ENCODE measurements around the gene IFIH1.

The IFIH1 gene

DNA sequence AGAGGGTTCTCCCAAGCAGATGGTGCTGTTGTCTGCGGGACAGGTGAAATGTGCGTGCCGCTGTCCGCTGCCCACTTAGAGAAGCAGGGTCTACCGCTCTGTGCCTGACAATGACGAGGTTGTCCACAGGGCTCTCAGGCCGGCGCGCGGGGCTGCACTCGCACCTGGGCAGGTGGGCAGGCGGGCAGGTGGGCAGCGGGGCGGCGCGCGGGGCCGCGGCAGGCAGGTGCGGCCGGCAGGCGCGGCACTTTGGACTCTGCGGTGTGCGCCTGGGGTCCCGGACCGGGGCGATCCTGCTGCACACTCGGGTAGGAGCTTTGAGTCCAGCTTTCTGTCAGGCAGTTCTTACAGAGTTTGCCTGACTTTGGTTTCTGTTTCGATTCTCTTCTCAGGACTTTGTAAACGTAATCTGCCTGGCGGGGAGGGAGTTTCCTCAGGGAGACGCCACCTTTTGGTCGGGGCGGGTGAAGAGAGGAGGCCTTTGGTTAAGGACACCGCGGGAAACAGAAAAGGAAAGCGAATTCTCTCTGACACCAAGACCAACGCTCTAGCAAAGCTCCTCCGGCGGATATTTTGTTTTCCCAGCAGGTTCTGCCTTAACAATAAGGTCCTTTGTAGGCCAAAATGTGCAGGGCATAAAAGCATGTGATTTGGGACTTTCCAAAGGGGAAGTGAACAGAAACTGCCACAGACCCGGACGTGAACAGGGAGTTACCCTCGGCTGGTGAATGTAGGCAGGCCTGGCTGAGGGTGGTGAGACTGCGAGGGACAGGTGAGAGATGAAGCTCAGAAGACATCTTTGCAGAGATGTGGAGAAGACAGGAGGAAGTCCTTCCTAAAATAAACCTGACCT is at the start of gene IFIH1:
TSS of gene IFIH1 (minus strand) at position 357 of the 853 bp plus-strand sequence. CDS start 377 bp downstream, outside the sequence.
- in situ Hi-C loops (cut with MboI; ENCODE audit: low sequenced_read_pairs): no loop called here
- no peaks in the 10 kb centered on the region for H3K36me3 ChIP-seq (replicated peaks)
- H3K27me3 ChIP-seq (ENCODE audit: low read depth): no peaks in the 10 kb centered on the region
- peak; percentile 79 to 80 for DNase-seq (ENCODE audit: low spot score in 2 of 2)
- H3K4me3 ChIP-seq: peak within 1 kb of the TSS; percentile 34
- H3K4me1 ChIP-seq: peaks cover 14% of the 10 kb centered on the region
- no peaks in the 10 kb centered on the region for H3K9me3 ChIP-seq

DNA sequence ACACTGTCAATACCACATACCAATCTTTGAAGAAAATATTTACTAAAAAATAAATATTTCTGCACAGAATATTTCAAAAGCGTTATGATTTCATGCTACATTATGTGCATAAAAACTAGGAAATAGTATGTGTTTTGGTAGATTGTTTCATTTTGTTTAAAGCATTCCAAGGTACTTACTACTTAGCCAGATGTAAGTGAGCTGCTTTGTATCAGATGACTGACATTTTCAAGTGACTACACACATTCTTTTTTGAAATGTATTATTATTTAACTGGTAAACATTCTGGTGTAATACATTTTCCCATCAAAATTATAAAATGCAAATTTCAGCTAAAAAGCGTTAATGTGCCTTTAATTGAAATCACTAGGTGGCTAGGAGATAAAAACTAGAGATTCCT is 46.9 kb upstream of the IFIH1 start:
- no peaks in the 10 kb centered on the region for H3K9me3 ChIP-seq
- no peaks in the 10 kb centered on the region for H3K27me3 ChIP-seq (ENCODE audit: low read depth)
- H3K4me1 ChIP-seq: no peaks in the 10 kb centered on the region
- no peak for DNase-seq (ENCODE audit: low spot score in 2 of 2)
- H3K36me3 ChIP-seq (replicated peaks): no peaks in the 10 kb centered on the region
- in situ Hi-C loops (cut with MboI; ENCODE audit: low sequenced_read_pairs): no loop called here
- no peak overlapping the region for H3K4me3 ChIP-seq

DNA sequence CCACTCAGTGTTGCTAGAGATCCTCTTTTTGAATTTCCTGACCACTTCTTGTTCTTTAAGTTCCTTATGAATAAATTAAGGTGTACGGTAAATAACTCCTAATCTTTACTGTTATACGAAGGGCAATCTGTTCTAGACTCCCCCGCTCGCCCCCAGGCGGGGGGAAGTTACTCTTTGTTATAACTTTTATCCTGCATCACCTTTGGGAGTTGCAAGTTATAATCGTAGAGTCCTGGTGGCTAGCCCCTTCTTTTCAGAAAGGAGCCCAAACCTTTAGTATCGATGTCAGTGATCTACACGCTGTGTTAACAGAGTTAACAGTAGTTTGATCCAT is 26.1 kb upstream of the IFIH1 start:
- Histone ChIP-seq H3K4me3 (peak overlapping the region; percentile 63), H3K36me3 (replicated peaks) (no peaks in the 10 kb centered on the region), H3K4me1 (peaks cover 8% of the 10 kb centered on the region), H3K9me3 (no peaks in the 10 kb centered on the region), H3K27me3 (ENCODE audit: low read depth) (peaks cover 4% of the 10 kb centered on the region; the same call in 1 of the 2 replicates)
- in situ Hi-C loops (cut with MboI; ENCODE audit: low sequenced_read_pairs): no loop called here
- no peak for DNase-seq (ENCODE audit: low spot score in 2 of 2)

DNA sequence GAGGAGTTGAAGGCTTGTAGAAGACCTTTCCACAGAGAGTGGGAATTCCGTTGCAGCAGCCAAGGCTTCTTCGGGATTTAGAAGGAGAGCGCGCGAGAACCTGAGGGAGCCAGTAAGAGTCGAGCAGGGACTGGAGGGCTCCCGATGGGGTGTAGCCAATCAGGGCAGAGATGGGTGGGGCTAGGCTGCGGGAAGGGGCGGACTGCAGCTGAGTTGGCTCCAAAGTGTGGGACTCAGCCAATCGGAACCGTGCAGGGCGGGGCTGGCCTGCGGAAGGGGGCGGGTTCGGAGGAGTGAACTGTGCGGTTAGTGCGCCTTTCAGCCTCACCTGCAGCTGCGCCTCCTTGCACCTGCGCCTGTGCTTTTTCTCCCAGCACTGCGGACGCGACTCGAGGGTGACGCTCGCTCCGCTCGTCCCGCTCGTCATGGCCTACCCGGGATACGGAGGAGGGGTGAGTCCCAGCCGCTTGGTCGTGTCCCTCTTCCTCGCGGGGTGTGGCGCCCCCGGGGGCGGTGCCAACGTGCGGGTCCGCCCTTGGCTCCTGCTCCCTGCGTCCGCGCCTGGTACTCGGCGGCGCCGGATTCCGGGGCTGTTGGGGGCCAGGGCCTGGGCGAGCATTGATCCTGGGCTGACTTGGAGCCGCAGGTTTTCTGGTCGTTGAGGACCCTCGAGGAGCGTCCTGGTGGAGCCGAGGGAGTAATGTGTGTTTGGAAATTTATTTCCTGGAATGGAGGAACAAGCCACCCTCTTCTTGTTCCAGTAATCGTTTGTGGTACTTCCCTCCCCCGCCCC is 25.5 kb upstream of the IFIH1 start, which contains the start of gene GCA:
TSS of gene GCA (plus strand) at position 309 of the 793 bp plus-strand sequence. CDS start at position 426, 117 bp downstream.
- Histone ChIP-seq H3K9me3 (no peaks in the 10 kb centered on the region), H3K4me3 (peak within 1 kb of the TSS; percentile 63), H3K4me1 (peaks cover 8% of the 10 kb centered on the region), H3K27me3 (ENCODE audit: low read depth) (peaks cover 4% of the 10 kb centered on the region; the same call in 1 of the 2 replicates), H3K36me3 (replicated peaks) (no peaks in the 10 kb centered on the region)
- in situ Hi-C loops (cut with MboI; ENCODE audit: low sequenced_read_pairs): no loop called here
- DNase-seq (ENCODE audit: low spot score in 2 of 2): peak; percentile 87 to 98

DNA sequence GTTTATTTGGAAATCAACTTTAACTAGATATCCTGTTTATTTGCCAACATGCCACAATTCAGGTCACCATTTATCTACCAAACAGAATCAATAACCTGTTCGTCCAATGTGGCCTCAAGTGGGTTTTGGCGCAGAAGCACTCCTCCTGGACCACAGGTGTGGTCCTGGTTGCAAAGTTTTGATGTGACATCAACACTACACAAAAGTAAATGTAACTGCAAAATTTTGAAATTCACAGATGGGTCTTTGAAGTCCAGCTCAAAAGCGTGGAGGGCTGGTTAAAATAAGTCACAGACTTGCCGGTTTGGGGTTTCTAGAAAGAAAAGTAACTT is 25.0 kb upstream of the IFIH1 start:
- peak overlapping the region; percentile 63 for H3K4me3 ChIP-seq
- no peaks in the 10 kb centered on the region for H3K9me3 ChIP-seq
- H3K27me3 ChIP-seq (ENCODE audit: low read depth): peaks cover 4% of the 10 kb centered on the region; the same call in 1 of the 2 replicates
- H3K4me1 ChIP-seq: peaks cover 8% of the 10 kb centered on the region
- no peak for DNase-seq (ENCODE audit: low spot score in 2 of 2)
- in situ Hi-C loops (cut with MboI; ENCODE audit: low sequenced_read_pairs): no loop called here
- no peaks in the 10 kb centered on the region for H3K36me3 ChIP-seq (replicated peaks)

DNA sequence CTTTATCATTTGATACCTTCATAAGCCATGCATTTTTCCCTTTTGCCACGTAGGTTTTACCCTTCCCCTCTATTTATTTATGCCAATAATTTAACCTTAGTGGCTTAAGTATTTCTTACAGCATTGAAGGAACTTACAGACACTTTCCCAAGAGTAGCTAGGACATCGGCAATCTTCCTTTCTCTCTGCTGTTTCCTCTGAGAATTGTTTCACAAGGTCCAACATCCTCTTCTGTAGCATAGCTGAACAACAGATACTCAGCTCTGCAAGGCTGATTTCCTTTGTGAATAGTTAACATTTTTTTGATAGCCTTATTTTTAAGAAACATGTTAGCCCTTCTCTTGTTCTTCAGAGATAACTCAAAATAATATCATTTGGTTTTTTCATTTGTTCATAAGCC is 24.4 kb upstream of the IFIH1 start:
- no peaks in the 10 kb centered on the region for H3K36me3 ChIP-seq (replicated peaks)
- no peaks in the 10 kb centered on the region for H3K9me3 ChIP-seq
- H3K4me1 ChIP-seq: peaks cover 8% of the 10 kb centered on the region
- in situ Hi-C loops (cut with MboI; ENCODE audit: low sequenced_read_pairs): no loop called here
- no peak for DNase-seq (ENCODE audit: low spot score in 2 of 2)
- H3K27me3 ChIP-seq (ENCODE audit: low read depth): peaks cover 4% of the 10 kb centered on the region; the same call in 1 of the 2 replicates
- no peak overlapping the region for H3K4me3 ChIP-seq

DNA sequence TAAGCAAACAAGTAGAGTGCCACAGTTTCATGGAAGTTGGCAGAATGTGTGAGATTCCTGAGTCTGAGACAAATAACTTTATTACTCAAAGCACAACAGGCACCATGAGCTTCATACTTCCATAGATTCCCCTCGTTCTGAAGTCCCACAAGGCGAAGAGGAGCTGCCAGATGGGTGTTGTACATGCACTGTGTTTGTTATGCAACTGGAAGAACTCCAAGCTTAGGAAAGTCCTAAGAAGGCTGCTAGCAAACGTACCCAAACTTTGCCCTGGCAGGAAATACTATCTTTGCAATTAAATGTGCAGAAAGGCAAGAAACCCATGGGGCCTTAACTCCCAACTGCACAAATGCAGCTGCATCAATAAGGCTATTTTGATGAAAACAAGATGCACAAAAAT is 23.8 kb upstream of the IFIH1 start:
- DNase-seq (ENCODE audit: low spot score in 2 of 2): no peak
- Histone ChIP-seq H3K4me3 (no peak overlapping the region), H3K27me3 (ENCODE audit: low read depth) (peaks cover 4% of the 10 kb centered on the region; the same call in 1 of the 2 replicates), H3K36me3 (replicated peaks) (no peaks in the 10 kb centered on the region), H3K4me1 (peaks cover 8% of the 10 kb centered on the region), H3K9me3 (no peaks in the 10 kb centered on the region)
- in situ Hi-C loops (cut with MboI; ENCODE audit: low sequenced_read_pairs): no loop called here

DNA sequence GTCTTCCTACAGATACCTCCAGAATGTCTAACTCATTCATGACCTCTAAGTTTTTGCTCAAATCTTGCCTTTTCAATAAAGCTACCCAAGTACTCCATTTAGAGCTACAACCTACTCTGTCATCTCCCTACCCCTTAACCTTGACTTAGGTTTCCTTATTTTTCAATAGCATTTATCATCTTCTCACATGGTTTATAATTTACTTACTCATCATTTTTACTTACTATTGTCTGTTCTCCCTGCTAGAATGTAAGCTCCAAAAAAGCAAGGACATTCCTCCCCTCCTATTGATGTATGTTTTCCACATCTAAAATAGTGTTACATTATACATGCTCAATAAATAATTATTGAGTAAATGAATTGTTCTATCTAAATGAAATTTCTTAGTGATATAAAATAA is 22.3 kb upstream of the IFIH1 start:
- Histone ChIP-seq H3K27me3 (ENCODE audit: low read depth) (peaks cover 4% of the 10 kb centered on the region; the same call in 1 of the 2 replicates), H3K4me3 (no peak overlapping the region), H3K4me1 (peaks cover 8% of the 10 kb centered on the region), H3K36me3 (replicated peaks) (no peaks in the 10 kb centered on the region), H3K9me3 (no peaks in the 10 kb centered on the region)
- no peak for DNase-seq (ENCODE audit: low spot score in 2 of 2)
- in situ Hi-C loops (cut with MboI; ENCODE audit: low sequenced_read_pairs): no loop called here

DNA sequence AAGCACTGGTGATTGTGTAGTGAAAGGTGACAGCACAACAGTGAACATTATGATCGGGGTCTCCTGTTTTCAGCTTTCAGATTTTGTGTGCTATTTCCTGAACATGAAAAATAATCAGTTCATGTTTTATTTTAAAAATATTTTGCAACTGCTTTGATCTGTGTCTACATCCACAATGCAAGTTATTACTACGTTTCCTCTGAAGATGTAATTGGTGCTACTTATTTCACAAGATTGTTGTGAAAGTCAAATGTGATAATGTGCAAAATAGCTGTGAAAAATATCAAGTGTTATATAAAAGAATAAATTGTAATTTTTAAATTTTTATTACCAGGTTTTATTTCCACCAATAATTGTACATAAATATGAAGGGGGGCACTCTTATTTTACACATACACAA is 19.4 kb upstream of the IFIH1 start:
- DNase-seq (ENCODE audit: low spot score in 2 of 2): no peak
- Histone ChIP-seq H3K4me3 (no peak overlapping the region), H3K27me3 (ENCODE audit: low read depth) (no peaks in the 10 kb centered on the region), H3K36me3 (replicated peaks) (no peaks in the 10 kb centered on the region), H3K9me3 (no peaks in the 10 kb centered on the region), H3K4me1 (no peaks in the 10 kb centered on the region)
- in situ Hi-C loops (cut with MboI; ENCODE audit: low sequenced_read_pairs): no loop called here

DNA sequence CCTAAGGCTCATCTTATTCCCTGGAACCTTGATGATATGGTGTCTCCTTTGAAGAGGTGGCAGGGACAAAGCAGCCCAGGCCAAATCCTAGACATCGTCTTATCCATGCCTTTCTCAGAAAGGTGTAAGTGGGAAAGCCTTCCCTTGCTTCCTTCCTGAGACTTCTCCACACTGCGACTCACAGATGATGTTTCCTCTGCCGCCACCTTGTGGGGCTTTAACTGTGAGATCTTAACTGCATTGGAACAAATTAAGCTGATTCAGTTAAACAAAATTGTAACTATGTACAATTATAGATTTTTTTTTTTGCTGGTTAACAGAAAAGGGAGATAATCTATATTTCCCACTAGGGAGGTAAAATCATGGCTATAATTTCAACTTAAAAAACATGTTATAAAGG is 15.5 kb upstream of the IFIH1 start:
- Histone ChIP-seq H3K36me3 (replicated peaks) (no peaks in the 10 kb centered on the region), H3K4me1 (no peaks in the 10 kb centered on the region), H3K27me3 (ENCODE audit: low read depth) (no peaks in the 10 kb centered on the region), H3K9me3 (no peaks in the 10 kb centered on the region), H3K4me3 (no peak overlapping the region)
- DNase-seq (ENCODE audit: low spot score in 2 of 2): peak in 1 of 2 experiments; percentile 18
- in situ Hi-C loops (cut with MboI; ENCODE audit: low sequenced_read_pairs): no loop called here

DNA sequence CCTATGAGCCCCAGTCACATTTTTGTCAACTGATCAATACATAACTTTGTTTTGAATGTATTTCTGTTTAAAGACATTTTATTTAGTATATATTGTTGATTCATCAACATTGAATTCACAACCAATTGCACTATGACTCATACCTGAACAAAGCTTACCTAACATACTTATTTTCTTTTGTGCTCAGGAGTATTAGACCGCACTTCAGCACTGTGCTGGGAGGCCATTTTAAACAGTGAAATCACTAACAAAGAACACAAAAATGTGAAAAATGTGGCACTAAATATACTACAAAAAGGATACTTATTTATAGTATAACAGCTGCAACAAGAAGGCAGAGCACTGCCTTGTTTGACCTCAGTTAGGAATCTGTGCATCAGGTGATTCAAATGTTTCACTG is 12.4 kb upstream of the IFIH1 start:
- H3K36me3 ChIP-seq (replicated peaks): no peaks in the 10 kb centered on the region
- no peak overlapping the region for H3K4me3 ChIP-seq
- in situ Hi-C loops (cut with MboI; ENCODE audit: low sequenced_read_pairs): no loop called here
- H3K4me1 ChIP-seq: no peaks in the 10 kb centered on the region
- no peaks in the 10 kb centered on the region for H3K9me3 ChIP-seq
- no peaks in the 10 kb centered on the region for H3K27me3 ChIP-seq (ENCODE audit: low read depth)
- DNase-seq (ENCODE audit: low spot score in 2 of 2): no peak

DNA sequence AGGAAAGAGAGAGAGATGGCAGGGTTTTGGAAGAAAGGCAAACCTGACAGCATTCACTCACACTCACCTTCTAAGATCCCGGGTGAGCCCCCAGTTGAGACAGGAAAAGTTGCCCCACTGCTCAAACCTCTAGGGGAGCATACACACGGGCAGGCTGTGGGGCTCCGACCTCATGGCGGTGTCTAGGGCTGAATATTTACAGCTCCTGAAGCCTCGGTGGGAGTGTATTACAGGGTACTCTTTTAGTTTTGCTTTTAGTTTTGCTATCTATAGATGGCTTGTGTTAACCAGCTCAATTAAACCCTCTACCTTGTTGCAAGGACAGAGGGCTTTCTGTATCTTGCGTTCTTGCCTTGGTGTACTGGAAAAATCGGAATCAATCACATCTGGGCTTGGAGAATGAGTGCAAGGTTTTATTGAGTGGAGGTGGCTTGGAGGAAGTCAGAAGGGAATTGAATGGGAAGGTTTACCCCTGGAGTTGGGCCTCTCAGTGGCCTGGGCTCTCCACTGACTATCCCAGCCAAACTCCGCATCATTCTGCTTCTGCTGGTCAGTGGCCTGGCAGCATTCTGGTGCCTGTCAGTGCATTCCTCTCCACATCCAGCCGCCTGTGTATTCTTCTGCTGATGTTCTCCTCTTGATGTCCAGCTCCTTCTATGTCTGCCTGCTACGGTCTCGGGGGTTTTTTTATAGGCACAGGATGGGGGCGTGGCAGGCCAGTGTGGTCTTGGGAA is 10.1 kb upstream of the IFIH1 start:
- DNase-seq (ENCODE audit: low spot score in 2 of 2): no peak
- H3K27me3 ChIP-seq (ENCODE audit: low read depth): no peaks in the 10 kb centered on the region
- in situ Hi-C loops (cut with MboI; ENCODE audit: low sequenced_read_pairs): no loop called here
- H3K4me1 ChIP-seq: no peaks in the 10 kb centered on the region
- H3K4me3 ChIP-seq: no peak overlapping the region
- no peaks in the 10 kb centered on the region for H3K36me3 ChIP-seq (replicated peaks)
- no peaks in the 10 kb centered on the region for H3K9me3 ChIP-seq

DNA sequence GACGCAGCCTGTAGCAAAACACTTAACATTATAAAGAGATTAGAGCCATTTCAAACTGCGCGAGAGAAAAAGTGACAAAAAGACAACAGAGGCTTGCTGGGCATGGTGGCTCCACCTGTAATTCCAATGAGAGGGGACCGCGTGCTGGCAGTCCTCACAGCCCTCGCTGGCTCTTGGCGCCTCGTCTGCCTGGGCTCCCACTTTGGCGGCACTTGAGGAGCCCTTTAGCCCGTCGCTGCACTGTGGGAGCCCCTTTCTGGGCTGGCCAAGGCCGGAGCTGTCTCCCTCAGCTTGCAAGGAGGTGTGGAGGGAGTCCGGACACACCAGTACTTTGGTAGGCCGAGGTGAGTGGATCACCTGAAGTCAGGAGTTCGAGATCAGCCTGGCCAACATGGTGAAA is 9.3 kb upstream of the IFIH1 start:
- in situ Hi-C loops (cut with MboI; ENCODE audit: low sequenced_read_pairs): no loop called here

More for the DNA sequence above, 9.3 kb upstream of the IFIH1 start:
- Histone ChIP-seq H3K27me3 (ENCODE audit: low read depth) (no peaks in the 10 kb centered on the region), H3K9me3 (no peaks in the 10 kb centered on the region), H3K36me3 (replicated peaks) (no peaks in the 10 kb centered on the region), H3K4me1 (no peaks in the 10 kb centered on the region), H3K4me3 (no peak overlapping the region)
- DNase-seq (ENCODE audit: low spot score in 2 of 2): no peak
